HG02973 (cell line): ENCODE measurements around the gene MIS18A.

Source experiments
- ATAC-seq: cut with Tn5 transposase; IDR thresholded peaks from one replicate; pipeline ENCODE4 v1.9.1; 2021; ENCODE audit warnings: moderate library complexity; ENCODE audit not compliant: unreplicated experiment

The MIS18A gene

GRCh38 chr21:32256873-32257620 is 21.8 kb downstream of the MIS18A start:
- ATAC-seq, result no peak

DNA sequence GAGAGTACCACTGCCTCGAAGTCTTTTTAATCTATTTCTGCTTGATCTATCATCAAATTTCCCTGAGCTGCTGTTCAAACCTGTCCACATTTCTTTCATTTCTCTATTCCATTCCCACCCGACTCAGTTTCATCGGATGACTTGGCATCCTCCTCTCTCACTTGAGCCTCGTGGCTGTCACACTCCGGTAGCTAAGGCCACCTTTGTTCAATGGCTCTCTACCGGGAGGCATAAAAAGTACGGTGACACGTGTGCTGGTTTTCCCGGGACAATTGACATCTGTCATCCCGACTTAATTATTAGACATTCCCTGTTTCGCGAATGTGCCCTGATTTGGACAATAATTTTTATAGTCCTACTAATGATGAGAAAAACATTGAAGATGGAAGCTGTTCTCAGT is 22.6 kb downstream of the MIS18A start:
- no peak for ATAC-seq

- no peak for ATAC-seq
Observed at GRCh38 chr21:32253215-32253641, 25.6 kb downstream of the MIS18A start.

- ATAC-seq, result no peak
Observed at GRCh38 chr21:32252136-32252535, 26.7 kb downstream of the MIS18A start.

GRCh38 chr21:32249511-32250280 is 29.2 kb downstream of the MIS18A start:
- ATAC-seq, result no peak

DNA sequence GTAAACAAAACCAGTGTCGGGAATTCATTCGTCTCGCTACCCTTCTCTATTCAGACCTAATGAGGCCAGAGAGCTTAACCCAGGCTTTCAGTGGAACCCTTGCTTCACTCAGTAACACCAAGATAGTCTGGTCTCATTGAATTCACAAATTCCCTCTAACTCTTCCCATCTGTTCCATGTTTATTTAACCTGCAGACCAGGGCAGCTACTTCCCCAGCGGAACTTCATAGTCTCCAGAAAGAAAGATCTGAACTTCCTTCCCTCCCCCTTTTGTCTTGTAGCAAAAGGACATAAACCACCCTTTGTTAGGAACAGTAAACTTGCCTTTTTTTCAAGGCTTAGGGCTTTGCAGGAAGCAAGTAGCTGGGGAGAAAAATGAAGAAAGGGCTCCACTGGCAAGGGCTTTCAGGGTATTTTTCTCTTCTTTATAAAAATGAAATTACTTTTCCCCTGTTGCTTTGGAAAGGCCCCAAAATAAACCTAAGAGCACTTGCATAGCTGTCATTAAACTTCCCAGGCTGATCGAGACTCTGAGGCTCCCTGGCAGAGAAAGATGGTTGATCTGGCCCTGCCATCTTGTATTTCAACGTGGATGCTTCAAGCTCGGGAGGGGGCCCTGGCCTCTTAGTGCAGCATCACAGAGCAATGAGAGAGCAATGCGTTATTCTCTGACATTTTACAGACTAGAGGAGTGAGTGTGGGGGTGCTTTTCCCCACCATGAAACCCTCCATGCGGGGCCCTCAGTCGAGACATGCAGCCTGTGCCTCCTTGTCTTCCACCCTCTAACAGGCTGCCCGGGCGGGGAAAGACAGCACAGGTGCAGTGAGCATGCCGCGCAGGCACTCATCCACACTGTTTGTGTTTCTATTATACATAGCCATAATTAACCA is 30.0 kb downstream of the MIS18A start:
- ATAC-seq, result no peak

GRCh38 chr21:32246571-32247140 is 32.2 kb downstream of the MIS18A start:
- no peak for ATAC-seq

DNA sequence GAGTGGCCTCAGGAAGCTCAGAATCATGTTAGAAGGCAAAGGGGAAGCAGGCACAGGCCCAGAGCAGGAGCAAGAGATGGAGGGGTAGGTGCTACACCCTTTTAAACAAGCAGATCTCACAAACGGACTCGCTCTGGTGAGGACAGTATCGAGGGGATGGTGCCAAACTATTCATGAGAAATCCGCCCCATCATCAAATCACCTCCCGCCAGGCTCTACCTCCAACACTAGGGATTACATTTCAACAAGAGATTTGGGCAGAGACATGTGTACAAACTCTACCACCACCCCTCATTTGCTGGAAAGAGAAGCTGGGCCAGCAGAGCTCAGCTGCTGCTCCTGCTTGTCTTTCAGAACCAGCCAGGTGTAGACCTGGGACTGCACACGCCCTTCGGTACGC is 32.9 kb downstream of the MIS18A start:
- ATAC-seq, result no peak

DNA sequence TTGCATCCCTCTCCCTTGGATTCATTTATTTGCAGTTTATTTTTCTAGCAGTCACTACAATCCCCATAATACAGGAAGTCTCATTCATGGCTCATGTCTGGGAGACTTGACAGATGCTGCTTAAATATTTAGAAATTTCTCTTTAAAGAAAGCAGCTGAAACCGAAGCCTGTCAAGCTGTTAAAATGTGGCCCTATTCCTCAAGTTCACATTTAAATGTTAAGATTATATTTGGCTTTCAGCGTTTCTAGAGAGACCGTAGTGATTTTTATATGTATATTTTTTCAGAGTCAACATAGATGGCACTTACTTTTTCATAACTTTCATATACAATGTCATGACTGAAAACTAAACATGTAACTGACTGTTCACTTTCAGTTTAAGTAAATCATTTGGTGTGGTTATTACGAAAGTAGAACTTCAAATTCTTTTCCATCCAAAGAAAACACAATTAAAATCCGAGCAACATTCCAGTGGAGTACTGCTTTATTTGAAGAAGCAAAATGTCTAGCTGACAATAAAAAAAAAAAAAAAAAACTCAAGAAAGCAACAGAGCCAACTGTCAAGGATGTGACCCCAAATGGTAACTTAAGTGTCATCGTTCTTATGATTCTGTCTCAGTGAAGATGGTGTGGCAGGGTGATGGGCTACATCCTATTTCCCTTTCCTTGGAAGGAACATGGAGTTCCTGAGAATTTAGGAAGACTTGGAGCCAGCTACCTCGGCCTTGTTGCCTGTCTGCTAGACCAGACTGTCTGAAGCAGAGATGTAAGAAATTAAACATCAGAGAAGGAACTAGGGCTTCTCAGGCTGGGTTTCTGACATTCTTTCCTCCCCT is 37.8 kb downstream of the MIS18A start:
- ATAC-seq, result peak; percentile 71

GRCh38 chr21:32239551-32239950 is 39.3 kb downstream of the MIS18A start:
- no peak for ATAC-seq

DNA sequence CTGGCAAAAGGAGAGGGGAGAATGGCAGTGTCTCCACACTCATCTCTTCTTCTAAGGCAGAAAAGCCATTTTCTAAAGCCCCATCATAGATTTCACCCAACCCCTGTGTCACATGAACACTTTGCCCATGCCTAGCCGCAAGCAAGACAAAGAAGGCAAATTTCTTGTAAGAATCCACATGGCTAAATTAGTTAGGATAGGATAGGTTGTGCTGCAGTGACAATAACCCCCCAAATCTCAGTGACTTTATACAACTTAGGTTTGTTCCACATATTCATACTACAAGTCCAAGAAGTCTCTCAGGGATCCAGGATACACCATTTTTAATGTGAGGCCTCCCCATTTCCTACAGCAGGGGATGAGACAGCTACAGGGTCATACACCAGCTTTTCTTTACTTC is 40.8 kb downstream of the MIS18A start:
- ATAC-seq, result no peak

- ATAC-seq, result no peak
Observed at GRCh38 chr21:32237021-32237420, 41.8 kb downstream of the MIS18A start.

- no peak for ATAC-seq
Observed at GRCh38 chr21:32233722-32234301, 45.0 kb downstream of the MIS18A start.

DNA sequence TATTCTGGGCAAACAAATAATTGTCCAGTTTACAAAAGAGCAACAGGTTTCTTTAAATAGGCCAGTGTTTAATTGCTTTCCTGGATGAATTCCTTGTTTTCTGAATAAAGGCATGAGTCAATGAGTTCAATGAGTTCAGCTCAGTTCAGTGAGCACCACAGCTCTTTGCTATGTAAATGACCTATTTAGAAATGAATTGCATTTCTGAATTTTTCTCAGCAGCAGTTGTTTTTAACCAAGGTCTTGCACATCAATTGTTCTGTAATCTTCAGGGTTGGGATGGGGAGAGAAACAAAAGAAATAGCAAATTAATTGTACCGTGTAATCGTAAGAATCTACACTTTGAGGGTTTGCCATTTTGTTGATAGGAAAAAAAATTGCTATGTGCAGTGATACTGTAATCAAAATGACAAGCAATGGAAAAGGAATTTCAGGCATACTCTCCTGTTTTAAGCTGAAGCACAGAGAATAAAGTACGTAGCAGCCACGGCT is 45.7 kb downstream of the MIS18A start:
- ATAC-seq, result no peak

GRCh38 chr21:32226444-32226843 is 52.4 kb downstream of the MIS18A start:
- no peak for ATAC-seq
